Left ventricle myocardium inferior (tissue), 1 donor: ENCODE data around the gene ELF5. TPM values are rescaled to one million over a fixed set of nuclear protein-coding genes. Genes with fewer than 3 reads are reported as not detected.

Experiments
- DNase-seq: peaks from one replicate; pipeline ENCODE4 v3.0.0-alpha.2; 2020
- H3K27ac ChIP-seq: fragments of 200-600 bp; replicated peaks from 2 replicates; pipeline ENCODE4 v1.8.0; 2021
- H3K27me3 ChIP-seq: fragments of 200-600 bp; 2 replicates; pipeline ENCODE4 v1.8.0; 2021; ENCODE audit warnings: low read depth
- H3K36me3 ChIP-seq: fragments of 200-600 bp; 2 replicates; pipeline ENCODE4 v1.8.0; 2021
- H3K4me1 ChIP-seq: fragments of 200-600 bp; 2 replicates; pipeline ENCODE4 v1.8.0; 2021
- H3K4me3 ChIP-seq: fragments of 200-600 bp; 2 replicates; pipeline ENCODE4 v1.8.0; 2021; ENCODE audit warnings: mild to moderate bottlenecking, moderate library complexity
- H3K9me3 ChIP-seq: fragments of 200-600 bp; replicated peaks from 2 replicates; pipeline ENCODE4 v1.8.0; 2021
- CTCF ChIP-seq: fragments of 200-600 bp; IDR thresholded peaks from 2 replicates; pipeline ENCODE4 v1.8.0; 2021; ENCODE audit warnings: antibody characterized with exemption, mild to moderate bottlenecking, borderline replicate concordance
- intact Hi-C: fragments of 100-400 bp; cut with micrococcal nuclease; formaldehyde crosslinking; loops from one replicate; pipeline ENCODE4 v1.11.0; 2022
- total RNA-seq: library from RNA; stranded (reverse); fragmentation: NEBNext Ultra II Directional; extraction: Animal tissue kit (Norgen Biotek cat#: 25700); gene quantifications from one replicate; pipeline ENCODE4 v1.2.1, GENCODE V29; 2021
- donor health status: DM: no; HTN: yes; CAD: no; lungs with severe emphysema.

ELF5 gene
- total RNA-seq, 1 donor from 2014 or later, result not detected

GRCh38 chr11:34461215-34461614, 52.4 kb downstream of the ELF5 start:
- intact Hi-C loops, result loop anchor here (10.0 kb wide), 1 partner anchor 96 kb away; no protein-coding TSS in a partner anchor
- Histone ChIP-seq H3K27ac (no peak overlapping the region), H3K36me3 (peaks cover 99% of the 10 kb centered on the region), H3K4me3 (no peak overlapping the region), H3K27me3 (no peaks in the 10 kb centered on the region), H3K4me1 (no peaks in the 10 kb centered on the region), H3K9me3 (peaks cover 8% of the 10 kb centered on the region)
- no peak for DNase-seq
- TF ChIP-seq CTCF, result no peak

DNA sequence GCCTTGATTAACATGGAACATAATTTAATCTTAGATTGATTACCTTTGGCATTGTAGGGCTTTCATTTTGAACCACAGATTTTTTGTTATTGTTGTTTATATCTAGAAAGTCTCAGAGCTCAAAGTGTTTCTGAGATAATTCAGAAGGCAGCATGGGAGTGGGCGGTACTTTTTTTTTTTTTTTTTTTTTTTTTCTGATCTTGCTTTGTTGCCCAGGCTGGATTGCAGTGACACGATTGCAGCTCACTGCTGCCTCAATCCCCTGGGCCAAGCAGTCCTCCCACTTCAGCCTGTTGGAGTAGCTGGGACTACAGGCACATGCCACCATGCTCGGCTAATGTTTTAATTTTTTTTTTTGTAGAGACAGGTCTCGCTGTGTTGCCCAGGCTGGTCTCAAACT, 53.3 kb downstream of the ELF5 start:
- H3K27ac ChIP-seq, result no peak overlapping the region
- peaks cover 2% of the 10 kb centered on the region for H3K4me1 ChIP-seq
- DNase-seq, result no peak
- peaks cover 98% of the 10 kb centered on the region for H3K36me3 ChIP-seq
- H3K9me3 ChIP-seq, result no peaks in the 10 kb centered on the region
- H3K4me3 ChIP-seq, result no peak overlapping the region
- H3K27me3 ChIP-seq, result no peaks in the 10 kb centered on the region
- no peak for TF ChIP-seq CTCF
- intact Hi-C loops, result loop anchor here (10.0 kb wide), 1 partner anchor 95 kb away; no protein-coding TSS in a partner anchor

DNA sequence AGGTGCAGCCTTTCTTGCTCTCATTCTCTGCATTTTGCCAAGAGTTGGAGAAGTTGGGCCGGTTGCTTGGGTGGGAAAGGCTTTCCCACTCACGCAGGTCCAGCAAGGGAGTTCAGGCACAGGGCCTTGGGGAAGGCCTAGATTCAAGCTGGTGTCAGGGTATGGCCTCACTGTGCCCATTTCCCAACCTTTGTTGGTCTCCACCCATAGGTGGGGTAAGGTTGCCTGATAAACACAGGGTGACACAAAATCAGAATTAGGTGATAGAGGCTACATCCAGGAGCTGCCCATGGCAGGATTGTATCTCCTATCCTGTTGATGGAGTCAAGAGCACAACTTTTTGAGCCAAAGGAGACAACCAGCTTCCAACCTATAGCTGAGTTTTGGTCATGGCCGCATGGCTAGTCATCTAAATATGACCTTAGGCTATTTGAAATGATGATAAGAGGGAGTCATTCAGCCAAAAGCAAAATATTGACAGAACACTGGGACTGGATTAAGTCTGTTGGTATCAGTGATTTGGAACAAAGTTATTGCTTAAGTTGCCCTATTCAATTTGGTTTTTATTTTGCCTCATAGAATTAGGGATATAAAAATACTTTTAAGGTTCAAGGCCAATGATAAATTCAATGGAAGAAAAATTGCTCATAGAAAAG, 54.0 kb downstream of the ELF5 start:
- Histone ChIP-seq H3K36me3 (peaks cover 98% of the 10 kb centered on the region), H3K27me3 (no peaks in the 10 kb centered on the region), H3K27ac (no peak overlapping the region), H3K4me3 (no peak overlapping the region), H3K4me1 (peaks cover 8% of the 10 kb centered on the region), H3K9me3 (no peaks in the 10 kb centered on the region)
- intact Hi-C loops, result loop anchor here (10.0 kb wide), 1 partner anchor 95 kb away; no protein-coding TSS in a partner anchor
- TF ChIP-seq CTCF, result no peak
- DNase-seq, result no peak

GRCh38 chr11:34458525-34458924, 55.1 kb downstream of the ELF5 start:
- intact Hi-C loops, result no loop called here
- no peaks in the 10 kb centered on the region for H3K9me3 ChIP-seq
- H3K27me3 ChIP-seq, result no peaks in the 10 kb centered on the region
- TF ChIP-seq CTCF, result no peak
- H3K4me1 ChIP-seq, result peaks cover 20% of the 10 kb centered on the region
- H3K4me3 ChIP-seq, result no peak overlapping the region
- peaks cover 98% of the 10 kb centered on the region for H3K36me3 ChIP-seq
- no peak overlapping the region for H3K27ac ChIP-seq
- DNase-seq, result no peak

- Histone ChIP-seq H3K27ac (no peak overlapping the region), H3K4me1 (peaks cover 25% of the 10 kb centered on the region), H3K4me3 (no peak overlapping the region), H3K36me3 (peaks cover 98% of the 10 kb centered on the region), H3K9me3 (no peaks in the 10 kb centered on the region), H3K27me3 (no peaks in the 10 kb centered on the region)
- no peak for DNase-seq
- no peak for TF ChIP-seq CTCF
- intact Hi-C loops, result no loop called here
These were observed 56.0 kb downstream of the ELF5 start for GRCh38 chr11:34457607-34458006.
